Measurements from ENCODE around the gene RAD54L2. TPM values are rescaled to one million over a fixed set of nuclear protein-coding genes. Genes with fewer than 3 reads are reported as not detected.
A peak's percentile ranks its signal among the peaks of the same experiment; 100 is the strongest.

The RAD54L2 gene
- total and polyA plus RNA-seq, 9 of the 15 experiments (the other 6 are each of a cell fraction or from before 2014, with no cell fraction given) = 1.3 to 12.2 (median 5.4) TPM

- no peak for TF ChIP-seq AFF1 (IDR thresholded peaks at IDR 0.05; ENCODE audit: low read depth in 1 of 2, partially characterized antibody in 2 of 2)
- no peak for TF ChIP-seq ATF4 (CRISPR knock-in tag; IDR thresholded peaks at IDR 0.05)
- peak; percentile 33 for TF ChIP-seq NFIC (IDR thresholded peaks at IDR 0.05)
- no peak for TF ChIP-seq NFATC3 (IDR thresholded peaks at IDR 0.05)
- 0 out of 2 replicates have a peak, but pooled peaks have one; percentile 25 for TF ChIP-seq JUN (IDR thresholded peaks at IDR 0.05; ENCODE audit: borderline replicate concordance, low read depth, low read length)
- no peak; the same call in 1 of the 2 replicates for TF ChIP-seq JUN (CRISPR knock-in tag; IDR thresholded peaks at IDR 0.05; ENCODE audit: borderline replicate concordance)
- peak; percentile 93 for TF ChIP-seq POLR2G (IDR thresholded peaks at IDR 0.05; ENCODE audit: low read depth, low read length)
- no peak for TF ChIP-seq TOE1 (IDR thresholded peaks at IDR 0.05; ENCODE audit: borderline replicate concordance)
- no peak for TF ChIP-seq TOE1 (CRISPR knock-in tag; IDR thresholded peaks at IDR 0.05; ENCODE audit: borderline replicate concordance, low read depth)
- peak in 2 of 3 experiments; percentile 60 to 69 for TF ChIP-seq YY1 (IDR thresholded peaks at IDR 0.05; ENCODE audit: borderline replicate concordance in 1 of 3, control insufficient read depth in 1 of 3, extremely low read depth in 1 of 3, insufficient read depth in 3 of 3, insufficient read length in 1 of 3, insufficient replicate concordance in 2 of 3, low read depth in 1 of 3, low read length in 2 of 3)
- peak; percentile 44; the same call in 1 of the 2 replicates for TF ChIP-seq JUND (IDR thresholded peaks at IDR 0.05; ENCODE audit: borderline replicate concordance, low read depth, low read length)
- peak; percentile 33; the same call in 1 of the 3 replicates for TF ChIP-seq JUND (tag; IDR thresholded peaks at IDR 0.05; ENCODE audit: borderline replicate concordance, low read depth, low read length)
- no peak for TF ChIP-seq ZNF77 (CRISPR knock-in tag; IDR thresholded peaks at IDR 0.05)
- no peak for TF ChIP-seq ZNF121 (CRISPR knock-in tag; conservative IDR thresholded peaks at IDR 0.05)
- no peak for TF ChIP-seq ETS2 (tag; IDR thresholded peaks at IDR 0.05; ENCODE audit: borderline replicate concordance, poor library complexity, severe bottlenecking)
Measured at GRCh38 chr3:51538459-51539290, at the start of gene RAD54L2 (continued).

Measured in K562 (cell line).